Stomach (tissue), 9 donors: ENCODE measurements around the gene CFAP61. TPM values are rescaled to one million over a fixed set of nuclear protein-coding genes. Genes with fewer than 3 reads are reported as not detected.

Experiments
- DNase-seq, 2 donors: peaks; one replicate each; pipeline versions ENCODE4 v3.0.0 to v3.0.0-alpha.2; 2013 to 2019
- H3K27ac ChIP-seq, 5 donors: fragments of 200-600 bp in 4 of 5; sonication (generic) in 4 of 5; one replicate each; pipeline ENCODE4 v1.5.1; 2013 to 2019; ENCODE audit warnings: mild to moderate bottlenecking in 1 of 5, moderate library complexity in 1 of 5
- H3K27me3 ChIP-seq, 3 donors: fragments of 200-600 bp; sonication (generic); one replicate each; pipeline ENCODE4 v1.5.1; 2017 to 2019; ENCODE audit warnings: mixed run types in 1 of 3
- H3K36me3 ChIP-seq, 4 donors: fragments of 200-600 bp; sonication (generic); 1 replicate in 3 of 4; 2 replicates in 1 of 4; pipeline ENCODE4 v1.5.1; 2016 to 2019
- H3K4me1 ChIP-seq, 4 donors: fragments of 200-600 bp; sonication (generic); one replicate each; pipeline ENCODE4 v1.5.1; 2016 to 2019
- H3K4me3 ChIP-seq, 4 donors: fragments of 200-600 bp; sonication (generic) in 3 of 4; one replicate each; pipeline ENCODE4 v1.5.1; 2016 to 2019; ENCODE audit warnings: mild to moderate bottlenecking in 1 of 4
- H3K9me3 ChIP-seq, 4 donors: fragments of 200-600 bp; sonication (generic); one replicate each; pipeline ENCODE4 v1.5.1; 2016 to 2019
- EP300 ChIP-seq: sonication (generic); formaldehyde crosslinking; IDR thresholded peaks from one replicate; pipeline ENCODE4 v1.6.1; 2017; ENCODE audit warnings: antibody characterized with exemption
- POLR2A ChIP-seq, 4 donors: fragments of 450-650 bp; IDR thresholded peaks; one replicate each; pipeline ENCODE4 v1.6.1; 2016; ENCODE audit warnings: antibody characterized with exemption in 4 of 4, control low read depth in 2 of 4, mild to moderate bottlenecking in 1 of 4, moderate library complexity in 1 of 4
- POLR2AphosphoS5 ChIP-seq, 3 donors: sonication (generic); formaldehyde crosslinking; IDR thresholded peaks; one replicate each; pipeline ENCODE4 v1.6.1; 2016; ENCODE audit warnings: antibody characterized with exemption in 3 of 3
- WGBS, 5 donors: extraction: QIAGEN DNeasy Blood & Tissue Kit in 3 of 5; methylation state at CpG; one replicate each; pipeline versions ENCODE4 v1.1.5 to v1.1.7; 2013 to 2018; 5-methylcytosine and 5-hydroxymethylcytosine counted together
- intact Hi-C: fragments of 100-400 bp; cut with DNase I; formaldehyde crosslinking; loops from one replicate; pipeline ENCODE4 v1.15.1; 2023; ENCODE audit warnings: low total_unique reads
- polyA plus RNA-seq, 3 donors: library from polyadenylated mRNA; stranded (reverse); fragments of 200-250 nt; gene quantifications; one replicate each; pipeline ENCODE4 v1.2.3, GENCODE V29; 2013
- total RNA-seq, 5 donors: library from RNA; depleted of rRNA; stranded (reverse); fragments of >200 nt; gene quantifications; one replicate each; pipeline versions ENCODE4 v1.1.0 to v1.2.3, GENCODE V29; 2014 to 2016
- TF ChIP-seq, protein P1 (sequence below), 7 experiments: fragments of 450-650 bp in 4 of 7; fragments of 200-600 bp in 3 of 7; sonication (generic) in 3 of 7; IDR thresholded peaks; one replicate each; pipeline ENCODE4 v1.5.1; 2016 to 2019; ENCODE audit warnings: antibody characterized with exemption in 7 of 7, control low read depth in 2 of 7, mild to moderate bottlenecking in 1 of 7
- donor health status: healthy with polysubstance abuse.
- donor health status: Bipolar disorder and iron deficiency.
- donor health status: healthy.

Gene CFAP61
- total and polyA plus RNA-seq, 8 donors = not detected

- Histone ChIP-seq H3K4me1 (no peaks in the 10 kb centered on the region), H3K4me3 (no peak overlapping the region), H3K27me3 (no peaks in the 10 kb centered on the region), H3K36me3 (no peaks in the 10 kb centered on the region), H3K27ac (no peak overlapping the region), H3K9me3 (peaks cover 0 to 23% (median 11%) of the 10 kb centered on the region in 4 donors)
- DNase-seq = no peak
- TF ChIP-seq EP300 (no peak), POLR2A (IDR thresholded peaks at IDR 0.05) (no peak), POLR2AphosphoS5 (IDR thresholded peaks at IDR 0.05) (no peak)
- TF ChIP-seq, protein P1, sequence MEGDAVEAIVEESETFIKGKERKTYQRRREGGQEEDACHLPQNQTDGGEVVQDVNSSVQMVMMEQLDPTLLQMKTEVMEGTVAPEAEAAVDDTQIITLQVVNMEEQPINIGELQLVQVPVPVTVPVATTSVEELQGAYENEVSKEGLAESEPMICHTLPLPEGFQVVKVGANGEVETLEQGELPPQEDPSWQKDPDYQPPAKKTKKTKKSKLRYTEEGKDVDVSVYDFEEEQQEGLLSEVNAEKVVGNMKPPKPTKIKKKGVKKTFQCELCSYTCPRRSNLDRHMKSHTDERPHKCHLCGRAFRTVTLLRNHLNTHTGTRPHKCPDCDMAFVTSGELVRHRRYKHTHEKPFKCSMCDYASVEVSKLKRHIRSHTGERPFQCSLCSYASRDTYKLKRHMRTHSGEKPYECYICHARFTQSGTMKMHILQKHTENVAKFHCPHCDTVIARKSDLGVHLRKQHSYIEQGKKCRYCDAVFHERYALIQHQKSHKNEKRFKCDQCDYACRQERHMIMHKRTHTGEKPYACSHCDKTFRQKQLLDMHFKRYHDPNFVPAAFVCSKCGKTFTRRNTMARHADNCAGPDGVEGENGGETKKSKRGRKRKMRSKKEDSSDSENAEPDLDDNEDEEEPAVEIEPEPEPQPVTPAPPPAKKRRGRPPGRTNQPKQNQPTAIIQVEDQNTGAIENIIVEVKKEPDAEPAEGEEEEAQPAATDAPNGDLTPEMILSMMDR (IDR thresholded peaks at IDR 0.05) = no peak
- 69 to 83% (median 78%) methylated on average over 2 of the region's 2 CpGs for WGBS, 5 donors
- intact Hi-C loops = no loop called here
Measured at GRCh38 chr20:20150241-20150640, 97.9 kb downstream of the CFAP61 start.

GRCh38 chr20:20160520-20160919, 108.2 kb downstream of the CFAP61 start:
- Histone ChIP-seq H3K9me3 (no peaks in the 10 kb centered on the region), H3K36me3 (no peaks in the 10 kb centered on the region), H3K4me1 (no peaks in the 10 kb centered on the region), H3K27ac (no peak overlapping the region), H3K4me3 (no peak overlapping the region), H3K27me3 (no peaks in the 10 kb centered on the region)
- TF ChIP-seq, protein P1 (IDR thresholded peaks at IDR 0.05) = no peak
- TF ChIP-seq POLR2AphosphoS5 (IDR thresholded peaks at IDR 0.05) (no peak), POLR2A (IDR thresholded peaks at IDR 0.05) (no peak), EP300 (no peak)
- no peak for DNase-seq
- intact Hi-C loops = no loop called here
- 20 to 32% (median 28%) methylated on average over 2 of the region's 2 CpGs; no CpG with 5 or more reads in 1 of the 5 donors for WGBS, 5 donors

DNA sequence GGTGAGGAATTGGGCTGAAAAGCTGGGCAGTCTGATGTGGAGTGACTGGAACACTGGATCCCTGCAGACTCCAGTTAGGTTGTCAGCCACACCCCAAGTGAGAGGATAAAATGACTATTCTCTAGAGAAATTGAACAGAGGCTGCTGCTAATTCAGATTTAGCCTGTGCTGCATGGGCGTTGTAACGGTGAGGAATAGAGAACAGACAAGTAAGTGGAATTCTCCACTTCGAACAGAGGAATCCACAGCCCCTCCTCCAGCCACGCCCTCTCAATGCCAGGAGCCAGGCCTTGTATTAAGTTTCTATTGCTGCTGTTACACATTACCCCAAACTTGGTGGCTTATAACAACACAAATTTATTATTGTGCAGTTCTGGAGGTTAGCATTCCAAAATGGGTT, 109.3 kb downstream of the CFAP61 start:
- Histone ChIP-seq H3K27me3 (no peaks in the 10 kb centered on the region), H3K9me3 (no peaks in the 10 kb centered on the region), H3K36me3 (no peaks in the 10 kb centered on the region), H3K27ac (no peak overlapping the region), H3K4me3 (no peak overlapping the region), H3K4me1 (no peaks in the 10 kb centered on the region)
- intact Hi-C loops = no loop called here
- DNase-seq = no peak
- WGBS, 5 donors = 45 to 60% (median 47%) methylated on average over 4 of the region's 4 CpGs
- TF ChIP-seq EP300 (no peak), POLR2AphosphoS5 (IDR thresholded peaks at IDR 0.05) (no peak), POLR2A (IDR thresholded peaks at IDR 0.05) (no peak)
- TF ChIP-seq, protein P1 (IDR thresholded peaks at IDR 0.05) = no peak

GRCh38 chr20:20167698-20168097, 115.4 kb downstream of the CFAP61 start:
- H3K27ac ChIP-seq = no peak overlapping the region
- H3K9me3 ChIP-seq = peaks cover 0 to 10% (median 9%) of the 10 kb centered on the region in 4 donors
- WGBS, 5 donors = 79 to 81% (median 79%) methylated on average over 3 of the region's 3 CpGs
- H3K4me3 ChIP-seq = no peak overlapping the region
- intact Hi-C loops = no loop called here
- TF ChIP-seq EP300 (no peak), POLR2A (IDR thresholded peaks at IDR 0.05) (no peak), POLR2AphosphoS5 (IDR thresholded peaks at IDR 0.05) (no peak)
- TF ChIP-seq, protein P1 (IDR thresholded peaks at IDR 0.05) = no peak
- no peak for DNase-seq
- no peaks in the 10 kb centered on the region for H3K36me3 ChIP-seq
- H3K27me3 ChIP-seq = no peaks in the 10 kb centered on the region
- no peaks in the 10 kb centered on the region for H3K4me1 ChIP-seq
